HG03097 (cell line): ENCODE results near the gene FLYWCH2.

Experiments
- ATAC-seq: cut with Tn5 transposase; IDR thresholded peaks from one replicate; pipeline ENCODE4 v1.9.1; 2021; ENCODE audit not compliant: unreplicated experiment, low FRiP score

FLYWCH2 gene

GRCh38 chr16:2853531-2854073, 29.4 kb upstream of the FLYWCH2 start:
- no peak for ATAC-seq

GRCh38 chr16:2854700-2855309, 28.2 kb upstream of the FLYWCH2 start:
- ATAC-seq = no peak

DNA sequence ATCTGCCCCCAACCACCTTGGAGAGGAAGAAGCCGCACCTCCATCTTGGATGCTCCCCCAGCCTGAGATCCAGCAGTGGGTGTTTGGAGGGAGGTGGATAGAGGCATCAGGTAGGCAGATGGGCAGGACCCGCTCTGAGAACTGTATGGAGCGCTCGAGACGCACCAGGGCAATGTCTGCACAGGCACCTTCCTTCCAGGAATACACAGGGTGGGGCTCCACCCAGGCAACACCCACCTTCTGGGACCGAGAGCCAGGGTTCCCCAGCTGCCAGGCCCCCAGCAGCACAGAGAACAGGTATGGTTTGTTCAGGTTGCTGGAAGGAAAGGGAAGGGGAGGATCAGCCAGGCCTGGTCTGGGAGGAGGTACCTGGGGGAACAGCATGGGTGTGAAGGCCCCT, 27.5 kb upstream of the FLYWCH2 start:
- ATAC-seq = no peak

DNA sequence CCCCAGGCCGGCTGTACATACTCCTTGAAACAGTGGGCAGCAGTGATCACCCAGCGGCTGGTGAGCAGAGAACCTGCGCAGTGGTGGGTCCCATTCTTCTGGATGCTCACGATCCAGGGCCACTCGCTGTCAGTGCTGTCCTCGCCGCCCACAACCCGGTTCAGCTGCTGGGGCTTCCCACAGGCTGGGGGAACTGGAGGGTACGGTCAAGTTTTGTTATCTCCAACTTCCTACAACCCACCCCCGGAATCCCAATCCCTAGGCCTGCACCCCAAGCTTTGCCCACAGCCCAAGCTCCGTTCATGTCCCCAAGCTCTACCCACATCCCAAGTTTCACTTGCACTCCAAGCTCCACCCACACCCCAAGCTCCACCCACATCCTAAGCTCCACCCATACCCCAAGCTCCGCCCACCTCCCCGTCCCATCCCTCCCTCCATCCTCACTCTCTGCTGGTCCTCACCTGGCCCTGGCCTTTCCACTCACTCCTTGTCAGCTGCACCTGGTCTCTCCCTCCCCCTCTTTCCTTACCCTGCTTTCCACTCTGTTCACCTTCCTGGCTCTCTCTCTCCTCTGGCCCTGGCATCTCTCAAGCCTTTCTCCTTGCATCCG, 26.8 kb upstream of the FLYWCH2 start:
- ATAC-seq = no peak

- no peak for ATAC-seq
Measured at GRCh38 chr16:2856686-2857450, 26.1 kb upstream of the FLYWCH2 start.

DNA sequence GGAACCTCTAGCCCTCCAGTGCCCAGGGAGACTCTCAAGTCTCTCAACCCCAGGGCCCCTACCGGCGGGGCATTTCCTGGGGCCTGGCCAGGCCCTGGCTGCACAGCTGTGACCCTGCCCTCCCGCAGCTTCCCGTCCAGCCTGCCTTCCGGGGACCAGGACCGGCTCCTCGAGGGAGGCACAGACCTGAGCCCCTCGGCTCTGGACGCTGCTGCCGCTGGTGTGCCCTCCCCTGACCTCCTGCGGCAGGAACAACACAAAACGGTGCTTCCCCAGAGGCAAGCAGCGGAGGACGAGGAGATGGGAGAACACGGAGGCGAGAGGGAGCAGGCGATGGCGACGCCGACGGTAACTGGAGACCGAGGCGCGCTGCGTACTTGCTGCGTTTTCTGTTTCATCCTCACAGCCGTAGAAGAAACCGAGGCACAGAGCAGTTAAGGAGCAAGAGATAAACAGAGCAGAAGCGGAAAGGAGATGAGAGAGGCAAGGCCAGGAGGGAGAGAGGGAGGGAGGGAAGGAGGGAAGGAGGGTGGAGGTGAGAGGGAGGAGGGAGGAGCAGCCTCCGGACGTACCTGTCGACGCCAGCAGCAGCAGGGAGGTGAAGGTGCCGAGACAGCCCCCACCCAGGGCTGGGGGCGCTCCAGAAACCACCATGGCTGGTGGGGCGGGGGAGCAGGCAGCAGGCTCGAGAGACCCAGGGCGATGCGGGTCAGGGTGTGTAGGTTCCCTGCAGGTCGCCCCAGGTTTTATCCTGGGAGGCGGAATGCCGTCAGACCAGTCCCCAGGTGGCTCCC, 25.4 kb upstream of the FLYWCH2 start, which contains the start of gene PRSS22:
Gene PRSS22 (minus strand): TSS at position 720 of the 794 bp plus-strand sequence. CDS start 66 bp downstream, at position 654.
- ATAC-seq = no peak

DNA sequence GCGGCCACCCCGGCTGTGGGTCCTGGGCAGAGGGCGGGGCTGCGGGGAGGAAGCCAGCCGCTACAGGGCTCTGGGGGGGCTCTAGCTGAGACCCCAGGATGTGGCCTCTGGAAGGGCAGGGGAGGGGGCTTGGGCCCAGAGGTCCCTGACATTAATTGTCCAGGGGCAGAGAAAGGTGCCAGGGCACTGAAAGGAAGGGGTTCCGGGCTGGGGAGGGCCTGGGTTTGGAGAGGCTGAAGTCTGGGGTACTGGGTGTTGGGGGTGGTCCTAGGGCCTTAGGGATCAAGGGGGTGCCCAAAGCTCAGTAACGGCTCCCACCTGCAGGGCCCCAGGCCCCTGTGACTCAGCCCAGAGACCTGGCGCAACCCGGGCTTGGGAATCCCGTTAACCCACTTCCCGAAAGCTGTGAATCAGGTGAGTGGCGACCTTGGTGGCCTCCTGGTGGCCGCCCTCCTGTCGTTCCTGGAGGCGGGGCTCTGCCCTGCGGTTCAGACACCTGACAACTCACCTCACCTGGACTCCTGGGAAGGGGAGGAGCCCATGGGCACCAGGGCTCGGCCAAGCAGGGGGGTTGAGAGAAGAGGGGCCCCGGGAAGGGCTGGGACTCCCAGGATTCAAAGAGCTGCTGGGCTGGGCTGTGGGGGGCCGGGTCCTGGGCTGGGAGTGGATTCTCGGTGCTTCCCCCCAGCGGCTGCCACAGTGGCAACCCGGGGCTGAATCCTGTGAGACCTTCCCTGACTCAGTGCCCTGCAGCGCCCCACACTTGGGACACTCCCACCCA, 24.6 kb upstream of the FLYWCH2 start:
- ATAC-seq = no peak

GRCh38 chr16:2859686-2860265, 23.2 kb upstream of the FLYWCH2 start:
- no peak for ATAC-seq

- no peak for ATAC-seq
Measured at GRCh38 chr16:2860826-2861567, 22.0 kb upstream of the FLYWCH2 start.

DNA sequence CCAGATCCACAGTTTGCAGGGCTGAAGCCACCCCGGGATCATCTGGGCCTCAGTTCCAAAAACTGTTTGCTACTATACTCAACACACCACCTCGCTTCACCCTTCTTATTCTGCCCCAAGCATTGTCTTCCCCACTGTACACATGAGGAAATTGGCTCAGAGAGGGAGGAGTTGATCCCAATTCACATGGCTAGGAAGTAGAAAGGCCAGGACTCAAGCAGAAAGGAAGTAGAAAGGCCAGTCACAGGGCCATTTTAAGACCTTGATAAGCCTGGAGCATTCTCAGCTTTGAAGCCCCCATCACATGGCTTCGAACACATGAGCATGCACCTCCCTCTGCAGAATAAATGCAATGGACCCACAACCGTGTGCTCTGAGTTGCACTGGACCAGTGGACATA, 17.4 kb upstream of the FLYWCH2 start:
- no peak for ATAC-seq

DNA sequence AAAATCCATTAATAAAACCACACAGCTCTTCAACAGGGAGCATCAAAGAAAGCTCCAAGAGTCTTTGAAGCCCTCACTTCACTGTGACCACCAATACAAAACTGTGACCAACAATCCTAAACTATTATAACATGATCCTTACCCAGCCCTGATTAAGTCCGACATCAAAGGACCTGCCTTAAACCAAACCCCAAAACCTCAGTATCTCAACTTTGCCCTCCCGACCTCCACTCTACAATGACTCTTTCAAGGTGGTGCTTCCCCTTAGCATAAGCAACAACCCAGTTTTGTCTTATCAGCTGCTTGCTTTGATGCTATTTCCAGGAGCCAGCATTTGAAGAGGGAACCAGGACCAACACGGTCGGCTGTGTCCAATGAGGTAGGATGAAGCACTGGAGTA, 16.6 kb upstream of the FLYWCH2 start:
- no peak for ATAC-seq

GRCh38 chr16:2867661-2867986, 15.4 kb upstream of the FLYWCH2 start:
- no peak for ATAC-seq

GRCh38 chr16:2867987-2868789, 14.8 kb upstream of the FLYWCH2 start:
- peak; percentile 73 for ATAC-seq

- no peak for ATAC-seq
Measured at GRCh38 chr16:2871926-2872325, 11.1 kb upstream of the FLYWCH2 start.

GRCh38 chr16:2874032-2874911, 8.7 kb upstream of the FLYWCH2 start:
- ATAC-seq = no peak

DNA sequence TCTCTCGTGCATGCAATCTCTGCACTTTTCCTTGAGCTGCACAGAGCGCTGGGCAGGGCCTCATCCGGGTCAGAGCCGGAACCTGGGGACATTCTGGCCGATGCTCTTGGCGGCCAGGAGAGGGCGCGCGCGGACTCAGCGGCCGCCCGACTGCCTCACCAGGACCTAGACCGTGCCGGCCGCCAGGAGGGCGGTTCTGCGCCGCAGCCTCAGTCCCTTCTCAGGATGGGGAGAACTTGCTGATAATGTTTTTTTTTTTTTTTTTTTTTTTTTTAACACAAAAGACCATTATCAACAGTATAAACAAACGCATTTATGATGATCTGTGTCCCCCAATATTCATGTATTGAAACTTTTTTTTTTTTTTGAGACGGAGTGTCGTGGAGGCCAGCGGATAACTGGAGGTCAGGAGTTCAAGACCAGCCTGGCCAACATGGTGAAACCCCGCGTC, 8.1 kb upstream of the FLYWCH2 start:
- ATAC-seq = peak; percentile 57

GRCh38 chr16:2879854-2880508, 3.0 kb upstream of the FLYWCH2 start:
- no peak for ATAC-seq
